ENCODE data around the gene ALOX15B.
A peak's percentile ranks its signal among the peaks of the same experiment; 100 is the strongest.
"Not testable (repeated sequence)": the region's sequence is repeated elsewhere in the genome, so short reads cannot be mapped to it uniquely, and the experiment has no call there.

Gene ALOX15B

GRCh38 chr17:8013731-8014557 is 24.9 kb upstream of the ALOX15B start:
- no peak for DNase-seq

DNA sequence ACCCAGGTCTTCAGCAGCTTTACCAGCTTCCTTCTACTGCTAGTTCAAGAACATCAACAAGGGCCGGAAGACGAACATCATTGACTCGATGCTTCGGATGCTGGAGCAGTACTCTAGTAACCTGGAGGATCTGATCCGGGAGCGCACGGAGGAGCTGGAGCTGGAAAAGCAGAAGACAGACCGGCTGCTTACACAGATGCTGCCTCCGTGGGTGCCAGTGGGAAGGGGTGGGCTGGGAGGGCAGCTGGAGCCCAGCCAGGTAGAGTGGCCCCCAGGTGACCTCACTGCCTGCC is 24.4 kb upstream of the ALOX15B start:
- DNase-seq: no peak

- DNase-seq: no peak
Measured at GRCh38 chr17:8015236-8015956, 23.5 kb upstream of the ALOX15B start.

GRCh38 chr17:8015957-8016631 is 22.8 kb upstream of the ALOX15B start:
- DNase-seq: peak; percentile 39

DNA sequence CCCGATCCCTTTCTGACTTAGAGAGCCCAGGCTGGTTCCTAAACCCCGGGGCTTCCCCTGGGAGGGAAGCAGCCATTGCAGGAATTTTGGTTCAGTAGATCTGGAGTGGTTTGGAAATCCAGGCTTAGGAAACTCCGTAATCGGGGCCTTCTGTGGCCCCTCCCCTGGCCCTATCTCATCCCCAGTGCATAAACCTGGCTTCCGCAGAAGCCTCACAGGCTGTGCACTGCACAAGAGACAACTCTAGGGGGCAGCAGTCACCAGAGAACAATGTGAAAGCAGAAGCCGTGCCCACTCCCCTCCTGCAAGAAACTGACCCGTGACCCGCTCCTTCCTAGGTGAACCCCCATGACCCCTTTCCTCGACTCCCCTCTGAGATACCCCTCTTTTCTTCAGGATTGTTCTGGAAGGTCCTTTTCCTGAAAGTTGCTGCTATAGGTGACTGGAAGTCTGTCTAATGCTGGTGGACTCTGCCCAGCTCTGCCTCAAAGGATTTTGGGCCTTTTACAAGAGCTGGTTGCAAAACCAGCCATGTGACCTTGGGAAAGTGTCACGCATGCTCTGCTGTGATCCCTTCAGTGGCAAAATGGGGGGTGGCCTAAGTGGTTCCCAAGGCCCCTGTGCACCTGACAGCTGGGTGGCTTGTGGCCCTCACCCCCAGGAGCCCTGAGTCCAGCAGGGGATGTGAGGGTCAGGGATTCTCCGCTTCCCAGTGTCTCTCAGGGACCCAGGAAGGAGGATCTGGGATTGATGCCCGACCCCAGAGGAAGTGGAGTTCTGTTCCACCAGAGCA is 22.0 kb upstream of the ALOX15B start:
- peak; percentile 46 for DNase-seq

DNA sequence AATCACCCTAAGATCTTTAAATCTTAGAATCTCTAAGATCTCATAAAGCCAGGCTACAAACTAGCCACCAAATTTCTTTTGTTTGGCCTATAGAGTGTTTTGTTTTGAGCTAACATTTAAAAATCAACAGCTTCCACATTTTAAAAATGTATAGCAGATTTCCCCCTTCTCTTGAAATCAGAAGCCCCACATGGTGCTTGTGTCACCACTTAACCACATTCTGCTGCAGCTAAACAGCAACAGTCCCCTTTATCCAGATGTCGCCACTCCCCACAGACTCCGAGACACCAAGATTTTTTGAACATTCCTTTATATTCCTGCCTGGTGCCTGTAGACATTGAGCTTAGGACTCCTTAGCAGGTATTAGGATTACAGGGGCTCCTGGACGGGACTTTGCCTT is 20.4 kb upstream of the ALOX15B start:
- no peak for DNase-seq

DNA sequence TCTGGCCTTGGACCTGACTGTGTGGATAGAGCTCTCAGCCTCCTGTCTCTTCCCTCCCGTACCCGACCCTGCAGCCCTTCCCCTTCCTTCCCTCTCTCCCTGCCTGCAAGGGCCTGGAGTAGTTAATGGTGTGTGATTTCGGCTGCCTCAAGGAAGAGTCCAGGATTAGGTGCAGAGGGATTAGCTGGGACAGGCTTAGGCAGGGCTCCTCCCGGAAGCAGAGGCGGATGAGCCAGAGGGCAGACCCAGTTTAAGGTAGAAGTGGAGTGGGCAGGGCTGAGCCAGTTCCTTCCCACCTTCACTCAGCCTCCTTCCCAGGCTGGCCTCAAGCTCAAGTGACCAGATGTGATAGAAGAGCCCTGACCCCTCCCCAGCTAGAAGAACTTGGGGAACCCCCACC is 19.7 kb upstream of the ALOX15B start:
- DNase-seq: no peak

- DNase-seq: no peak
Measured at GRCh38 chr17:8019665-8020650, 18.9 kb upstream of the ALOX15B start.

- no peak for DNase-seq
Measured at GRCh38 chr17:8020776-8021564, 17.9 kb upstream of the ALOX15B start.

DNA sequence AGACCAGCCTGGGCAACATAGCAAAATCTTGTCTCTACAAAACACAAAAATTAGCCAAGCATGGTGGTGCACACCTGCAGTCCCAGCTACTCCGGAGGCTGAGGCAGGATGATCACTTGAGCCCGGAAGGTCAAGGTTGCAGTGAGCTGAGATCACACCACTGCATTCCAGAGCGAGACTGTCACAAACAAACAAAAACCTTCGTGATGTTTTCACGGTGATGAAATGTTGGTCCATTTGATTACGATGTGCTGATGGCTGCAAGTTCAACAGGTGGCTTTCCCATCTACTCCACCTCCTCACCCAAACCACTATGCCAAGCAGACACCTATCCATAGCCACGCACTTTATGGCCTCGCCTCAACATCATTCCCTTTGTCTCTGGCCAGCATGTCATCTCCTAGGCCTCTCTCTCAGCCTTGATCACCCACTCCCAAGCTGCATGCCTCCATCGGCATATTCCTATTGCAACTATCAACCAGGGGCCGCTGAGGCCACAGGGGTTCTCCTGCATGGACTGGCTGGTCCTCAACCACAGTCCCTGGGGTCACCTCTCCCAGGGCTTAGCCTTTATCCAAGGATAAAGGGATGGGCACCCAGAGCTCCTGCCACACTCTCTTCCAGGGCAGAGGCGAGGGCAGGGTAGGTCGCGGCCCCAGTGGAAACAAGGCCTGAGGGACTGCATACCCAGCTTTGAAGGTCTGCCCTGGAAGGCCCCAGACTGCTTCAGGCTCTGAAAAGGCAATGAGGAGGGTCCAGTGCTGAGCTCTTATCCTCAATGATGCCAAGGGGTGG is 17.1 kb upstream of the ALOX15B start:
- DNase-seq: no peak

DNA sequence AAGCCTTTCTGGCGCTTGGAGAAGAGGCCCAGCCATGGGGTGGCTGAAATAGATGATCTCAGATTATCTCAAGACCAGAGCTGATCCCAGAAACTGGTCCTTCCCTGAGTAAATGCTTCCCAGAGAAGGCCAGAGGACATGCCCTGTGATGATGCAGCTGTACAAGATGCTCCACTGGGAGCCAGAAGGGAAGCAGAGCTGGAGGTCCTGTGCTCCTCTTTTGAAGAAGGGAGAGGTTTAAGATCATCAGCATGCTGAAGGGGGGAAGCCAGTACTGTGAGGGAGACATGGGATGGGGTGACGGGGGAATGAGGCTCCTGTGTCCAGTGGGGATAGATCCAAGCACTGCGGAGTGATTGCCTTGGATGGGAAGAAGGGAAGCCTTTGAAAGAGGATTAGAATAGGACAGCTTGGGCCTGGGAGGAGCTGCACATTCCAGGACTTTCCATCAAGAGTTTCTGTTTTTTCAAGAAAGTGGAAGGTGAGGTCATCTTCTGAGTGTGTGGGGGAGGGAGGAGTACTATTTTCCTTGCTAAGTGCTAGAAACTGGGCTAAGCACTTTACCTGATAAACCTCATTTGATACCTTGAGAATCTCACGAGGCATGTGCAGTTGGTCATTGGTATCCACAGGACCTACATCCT is 16.4 kb upstream of the ALOX15B start:
- no peak for DNase-seq

- DNase-seq: not testable (repeated sequence)
Measured at GRCh38 chr17:8024161-8024560, 14.7 kb upstream of the ALOX15B start.

DNA sequence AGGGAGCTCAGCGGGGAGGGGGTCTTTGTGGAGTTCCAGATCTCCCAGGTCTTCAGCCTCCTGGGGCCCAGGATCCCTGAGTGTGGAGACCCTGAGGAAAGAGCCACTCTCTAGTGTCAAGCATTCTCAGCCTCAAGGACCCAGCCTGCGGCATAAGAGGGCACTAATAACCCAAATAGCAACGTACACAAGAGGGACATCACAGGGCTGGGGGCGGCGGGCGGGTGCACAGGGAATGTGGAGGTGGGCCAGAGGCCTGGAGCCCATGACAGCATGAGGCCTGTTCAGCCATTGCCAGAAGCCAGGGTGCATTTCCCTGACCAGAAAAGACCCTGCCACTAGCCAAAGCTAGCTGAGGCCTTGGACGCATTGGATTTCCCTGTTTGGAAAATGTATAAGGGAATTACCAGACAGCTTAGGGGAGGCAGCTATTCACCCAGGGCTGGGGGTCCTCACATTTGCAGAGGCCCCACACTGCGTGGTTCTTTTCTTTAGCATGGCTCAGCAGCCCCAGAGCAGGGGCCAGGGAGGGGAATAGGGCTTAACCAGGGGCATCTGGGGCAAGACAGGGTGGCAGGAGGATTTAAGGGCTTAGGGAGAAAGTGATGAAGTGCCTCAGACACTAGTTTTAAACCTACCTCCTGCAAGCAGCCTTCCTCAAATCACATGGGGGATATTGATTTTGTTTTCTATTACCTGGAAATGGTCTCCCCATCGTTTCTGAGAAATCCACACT is 13.5 kb upstream of the ALOX15B start:
- no peak for DNase-seq

DNA sequence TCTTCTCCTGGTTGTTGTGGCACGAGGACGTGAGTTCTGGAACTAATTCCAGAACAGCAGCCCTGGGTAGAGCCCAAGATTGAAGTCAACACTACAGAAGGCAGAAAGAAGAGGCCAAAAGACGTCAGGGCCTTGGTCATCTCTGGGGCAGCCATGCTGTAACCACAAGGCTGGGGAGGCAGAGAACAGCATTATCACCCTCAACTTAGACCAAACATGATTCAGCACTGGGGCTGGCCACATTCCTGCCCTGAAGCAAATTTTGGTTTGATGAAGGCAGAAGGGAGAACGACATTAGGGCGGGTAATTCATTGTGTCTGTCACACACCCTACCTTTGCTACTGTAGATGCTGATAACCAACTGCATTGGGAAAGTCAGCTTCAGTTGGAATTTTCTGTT is 9.7 kb upstream of the ALOX15B start:
- DNase-seq: no peak

GRCh38 chr17:8031261-8031661 is 7.6 kb upstream of the ALOX15B start:
- no peak for DNase-seq

DNA sequence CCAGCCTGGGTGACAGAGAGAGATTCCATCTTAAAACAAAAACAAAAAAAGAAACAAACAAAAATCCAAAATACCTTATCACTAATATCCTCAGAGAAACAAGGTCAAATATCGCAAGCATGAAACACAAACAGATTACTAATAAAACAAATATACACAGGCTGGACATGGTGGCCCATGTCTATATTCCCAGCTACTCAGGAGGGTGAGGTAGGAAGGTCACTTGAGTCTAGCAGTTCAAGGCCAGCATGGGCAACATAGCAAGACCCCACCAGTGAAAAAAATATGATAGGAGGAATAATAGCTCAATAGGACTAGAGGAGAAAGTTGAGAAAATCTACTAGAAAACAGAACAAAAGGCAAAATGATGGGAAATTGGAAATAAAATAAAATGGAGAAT is 6.9 kb upstream of the ALOX15B start:
- no peak for DNase-seq

GRCh38 chr17:8032442-8032841 is 6.4 kb upstream of the ALOX15B start:
- no peak for DNase-seq

DNA sequence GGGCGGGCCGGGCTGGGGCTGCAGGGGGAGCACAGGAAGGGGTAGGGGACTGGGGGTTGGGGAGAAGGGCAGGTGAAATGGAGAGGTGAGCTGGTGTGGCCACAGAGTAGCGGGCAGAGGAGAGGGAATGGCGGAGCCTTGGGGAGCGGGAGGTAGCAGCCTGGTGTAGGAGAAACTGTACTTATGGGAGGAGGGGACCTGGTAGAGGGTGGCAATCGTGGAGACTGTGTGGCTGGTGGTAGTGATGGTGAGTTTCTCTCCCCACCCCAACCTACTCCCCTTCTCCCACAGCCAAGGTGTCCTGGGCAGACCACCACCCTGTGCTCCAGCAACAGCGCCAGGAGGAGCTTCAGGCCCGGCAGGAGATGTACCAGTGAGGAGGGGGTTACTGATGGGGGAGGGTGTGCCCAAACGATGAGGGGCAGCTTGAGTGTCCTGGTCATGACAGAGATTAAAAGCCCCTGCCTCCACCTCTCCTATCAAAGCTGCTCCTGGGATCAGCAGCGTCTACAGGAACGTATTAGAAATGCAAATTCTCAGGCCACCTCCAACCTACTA is 831 bp downstream of the ALOX15B start:
- DNase-seq: no peak
